ENCODE measurements around the gene SPO11. TPM values are rescaled to one million over a fixed set of nuclear protein-coding genes. Genes with fewer than 3 reads are reported as not detected.

Gene SPO11
- total RNA-seq, 1 donor from 2014 or later = not detected

- DNase-seq (ENCODE audit: extremely low spot score, unreplicated experiment) = no peak
- peaks cover 44% of the 10 kb centered on the region for H3K36me3 Mint-ChIP-seq (ENCODE audit: unreplicated experiment)
Measured at GRCh38 chr20:57374931-57375651, 45.5 kb downstream of the SPO11 start.

GRCh38 chr20:57375652-57376230, 46.1 kb downstream of the SPO11 start:
- no peaks in the 10 kb centered on the region for H3K4me1 Mint-ChIP-seq (ENCODE audit: unreplicated experiment)
- H3K9me3 Mint-ChIP-seq (ENCODE audit: unreplicated experiment) = no peaks in the 10 kb centered on the region
- H3K27ac Mint-ChIP-seq (ENCODE audit: unreplicated experiment) = no peak overlapping the region
- no peak for DNase-seq (ENCODE audit: extremely low spot score, unreplicated experiment)
- H3K27me3 Mint-ChIP-seq (ENCODE audit: unreplicated experiment) = no peaks in the 10 kb centered on the region
- H3K4me3 Mint-ChIP-seq (ENCODE audit: unreplicated experiment) = no peak overlapping the region
- H3K36me3 Mint-ChIP-seq (ENCODE audit: unreplicated experiment) = peaks cover 38% of the 10 kb centered on the region
- TF ChIP-seq CTCF (IDR thresholded peaks at IDR 0.05) = no peak

More at GRCh38 chr20:57374931-57375651, 45.5 kb downstream of the SPO11 start:
- Mint-ChIP-seq H3K4me1 (ENCODE audit: unreplicated experiment) (no peaks in the 10 kb centered on the region), H3K9me3 (ENCODE audit: unreplicated experiment) (no peaks in the 10 kb centered on the region), H3K27me3 (ENCODE audit: unreplicated experiment) (no peaks in the 10 kb centered on the region), H3K27ac (ENCODE audit: unreplicated experiment) (no peak overlapping the region), H3K4me3 (ENCODE audit: unreplicated experiment) (no peak overlapping the region)
- no peak for TF ChIP-seq CTCF (IDR thresholded peaks at IDR 0.05)

GRCh38 chr20:57377350-57377749, 47.7 kb downstream of the SPO11 start:
- H3K9me3 Mint-ChIP-seq (ENCODE audit: unreplicated experiment) = no peaks in the 10 kb centered on the region
- peaks cover 29% of the 10 kb centered on the region for H3K36me3 Mint-ChIP-seq (ENCODE audit: unreplicated experiment)
- no peak for DNase-seq (ENCODE audit: extremely low spot score, unreplicated experiment)
- TF ChIP-seq CTCF (IDR thresholded peaks at IDR 0.05) = no peak
- H3K27me3 Mint-ChIP-seq (ENCODE audit: unreplicated experiment) = no peaks in the 10 kb centered on the region
- H3K4me1 Mint-ChIP-seq (ENCODE audit: unreplicated experiment) = no peaks in the 10 kb centered on the region
- H3K27ac Mint-ChIP-seq (ENCODE audit: unreplicated experiment) = no peak overlapping the region
- no peak overlapping the region for H3K4me3 Mint-ChIP-seq (ENCODE audit: unreplicated experiment)

GRCh38 chr20:57378107-57378506, 48.5 kb downstream of the SPO11 start:
- Mint-ChIP-seq H3K27ac (ENCODE audit: unreplicated experiment) (no peak overlapping the region), H3K36me3 (ENCODE audit: unreplicated experiment) (peaks cover 27% of the 10 kb centered on the region), H3K27me3 (ENCODE audit: unreplicated experiment) (no peaks in the 10 kb centered on the region), H3K4me1 (ENCODE audit: unreplicated experiment) (no peaks in the 10 kb centered on the region), H3K9me3 (ENCODE audit: unreplicated experiment) (no peaks in the 10 kb centered on the region), H3K4me3 (ENCODE audit: unreplicated experiment) (no peak overlapping the region)
- TF ChIP-seq CTCF (IDR thresholded peaks at IDR 0.05) = no peak
- no peak for DNase-seq (ENCODE audit: extremely low spot score, unreplicated experiment)

- H3K9me3 Mint-ChIP-seq (ENCODE audit: unreplicated experiment) = no peaks in the 10 kb centered on the region
- no peak overlapping the region for H3K27ac Mint-ChIP-seq (ENCODE audit: unreplicated experiment)
- no peak for DNase-seq (ENCODE audit: extremely low spot score, unreplicated experiment)
- no peaks in the 10 kb centered on the region for H3K4me1 Mint-ChIP-seq (ENCODE audit: unreplicated experiment)
- no peaks in the 10 kb centered on the region for H3K27me3 Mint-ChIP-seq (ENCODE audit: unreplicated experiment)
- TF ChIP-seq CTCF (IDR thresholded peaks at IDR 0.05) = no peak
- no peak overlapping the region for H3K4me3 Mint-ChIP-seq (ENCODE audit: unreplicated experiment)
- peaks cover 21% of the 10 kb centered on the region for H3K36me3 Mint-ChIP-seq (ENCODE audit: unreplicated experiment)
Measured at GRCh38 chr20:57378646-57379262, 49.2 kb downstream of the SPO11 start.
